Measurements from ENCODE around the gene MINAR2. TPM values are rescaled to one million over a fixed set of nuclear protein-coding genes. Genes with fewer than 3 reads are reported as not detected.

Gene MINAR2
- polyA plus RNA-seq, 1 experiment: not detected

DNA sequence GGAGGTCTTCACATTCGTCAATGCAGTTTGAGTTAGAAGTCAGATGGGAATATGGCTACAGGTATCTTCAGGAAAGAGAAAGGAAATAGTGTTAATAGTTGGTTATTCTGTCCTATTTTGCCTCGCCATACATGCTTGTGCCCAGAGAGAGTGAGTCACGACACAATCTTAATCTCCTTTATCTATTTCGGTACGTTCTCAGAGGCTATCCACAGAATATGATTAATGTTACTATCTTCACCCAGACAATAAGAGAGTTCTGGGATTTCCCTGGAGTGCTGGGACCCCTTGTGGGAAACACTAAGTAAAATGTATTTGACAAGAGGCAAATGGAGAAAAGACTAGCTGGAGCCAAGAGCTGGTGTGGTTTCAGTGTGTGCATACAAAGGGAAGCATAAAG, 25.5 kb downstream of the MINAR2 start:
- TF ChIP-seq, protein P1, sequence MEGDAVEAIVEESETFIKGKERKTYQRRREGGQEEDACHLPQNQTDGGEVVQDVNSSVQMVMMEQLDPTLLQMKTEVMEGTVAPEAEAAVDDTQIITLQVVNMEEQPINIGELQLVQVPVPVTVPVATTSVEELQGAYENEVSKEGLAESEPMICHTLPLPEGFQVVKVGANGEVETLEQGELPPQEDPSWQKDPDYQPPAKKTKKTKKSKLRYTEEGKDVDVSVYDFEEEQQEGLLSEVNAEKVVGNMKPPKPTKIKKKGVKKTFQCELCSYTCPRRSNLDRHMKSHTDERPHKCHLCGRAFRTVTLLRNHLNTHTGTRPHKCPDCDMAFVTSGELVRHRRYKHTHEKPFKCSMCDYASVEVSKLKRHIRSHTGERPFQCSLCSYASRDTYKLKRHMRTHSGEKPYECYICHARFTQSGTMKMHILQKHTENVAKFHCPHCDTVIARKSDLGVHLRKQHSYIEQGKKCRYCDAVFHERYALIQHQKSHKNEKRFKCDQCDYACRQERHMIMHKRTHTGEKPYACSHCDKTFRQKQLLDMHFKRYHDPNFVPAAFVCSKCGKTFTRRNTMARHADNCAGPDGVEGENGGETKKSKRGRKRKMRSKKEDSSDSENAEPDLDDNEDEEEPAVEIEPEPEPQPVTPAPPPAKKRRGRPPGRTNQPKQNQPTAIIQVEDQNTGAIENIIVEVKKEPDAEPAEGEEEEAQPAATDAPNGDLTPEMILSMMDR (IDR thresholded peaks at IDR 0.05; ENCODE audit: insufficient read depth, low read depth, low read length): no peak
- POLR2A ChIA-PET: no interaction called here

DNA sequence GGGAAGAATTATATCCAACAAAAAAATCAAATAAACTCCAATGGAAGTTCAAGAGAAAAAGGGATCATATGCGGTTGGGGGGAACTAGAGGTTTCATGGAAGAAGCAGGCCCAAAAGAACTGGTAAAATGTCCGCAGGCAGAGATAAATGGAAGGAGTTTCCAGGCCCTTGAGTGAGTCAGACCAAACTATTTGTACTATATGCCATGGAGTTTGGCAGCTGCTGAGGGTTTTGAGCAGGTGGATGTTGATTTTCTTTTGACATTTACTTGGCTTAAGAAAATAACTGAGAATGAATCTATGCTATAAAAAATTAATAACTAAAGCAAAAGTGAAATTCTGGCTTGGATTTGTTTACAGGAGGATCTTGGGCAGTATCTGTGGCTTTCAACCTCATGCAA, 33.7 kb downstream of the MINAR2 start:
- Histone ChIP-seq H3K36me3 (ENCODE audit: control insufficient read depth, insufficient read depth, low read length) (no peaks in the 10 kb centered on the region), H3K27me3 (ENCODE audit: control insufficient read depth, insufficient read depth, low read length) (no peaks in the 10 kb centered on the region), H3K4me3 (ENCODE audit: low read depth, low read length) (no peak overlapping the region)
- ChIA-PET CTCF (interaction anchor here (1.0 to 1.4 kb wide), 2 partner anchors 10 to 13 kb away, joined by 3 to 7 read pairs; no protein-coding TSS in a partner anchor), POLR2A (no interaction called here)
- TF ChIP-seq, protein P1 (IDR thresholded peaks at IDR 0.05; ENCODE audit: insufficient read depth, low read depth, low read length): no peak
- no peak for DNase-seq (ENCODE audit: low read depth)

More for the DNA sequence above, 25.5 kb downstream of the MINAR2 start:
- Histone ChIP-seq H3K4me3 (ENCODE audit: low read depth, low read length) (no peak overlapping the region), H3K27me3 (ENCODE audit: control insufficient read depth, insufficient read depth, low read length) (no peaks in the 10 kb centered on the region), H3K36me3 (ENCODE audit: control insufficient read depth, insufficient read depth, low read length) (no peaks in the 10 kb centered on the region)
- no peak for DNase-seq (ENCODE audit: low read depth)
- CTCF ChIA-PET: interaction anchor here (0.6 to 3.0 kb wide), 7 partner anchors 10 to 368 kb away, joined by 3 to 15 read pairs (median 4); no protein-coding TSS in a partner anchor

DNA sequence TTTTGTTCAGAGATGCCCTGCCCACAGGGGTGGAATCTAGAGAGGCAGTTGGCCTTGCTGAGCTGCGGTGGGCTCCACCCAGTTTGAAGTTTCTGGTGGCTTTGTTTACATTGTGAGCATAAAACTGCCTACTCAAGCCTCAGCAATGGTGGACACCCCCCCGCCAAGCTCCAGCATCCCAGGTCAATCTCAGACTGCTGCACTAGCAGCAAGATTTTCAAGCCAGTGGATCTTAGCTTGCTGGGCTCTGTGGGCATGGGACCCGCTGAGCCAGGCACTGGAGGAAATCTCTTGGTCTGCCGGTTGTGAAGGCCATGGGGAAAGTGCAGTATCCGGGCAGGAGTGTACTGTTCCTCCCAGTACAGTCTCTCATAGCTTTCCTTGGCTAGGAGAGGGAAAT, 55.5 kb downstream of the MINAR2 start:
- CTCF ChIA-PET: interaction anchor here (0.6 kb wide), 1 partner anchor 149 kb away, joined by 3 read pairs; no protein-coding TSS in a partner anchor
- POLR2A ChIA-PET: no interaction called here
- Histone ChIP-seq H3K4me3 (ENCODE audit: low read depth, low read length) (no peak overlapping the region), H3K36me3 (ENCODE audit: control insufficient read depth, insufficient read depth, low read length) (no peaks in the 10 kb centered on the region), H3K27me3 (ENCODE audit: control insufficient read depth, insufficient read depth, low read length) (no peaks in the 10 kb centered on the region)
- TF ChIP-seq, protein P1 (IDR thresholded peaks at IDR 0.05; ENCODE audit: insufficient read depth, low read depth, low read length): no peak
- DNase-seq (ENCODE audit: low read depth): no peak

DNA sequence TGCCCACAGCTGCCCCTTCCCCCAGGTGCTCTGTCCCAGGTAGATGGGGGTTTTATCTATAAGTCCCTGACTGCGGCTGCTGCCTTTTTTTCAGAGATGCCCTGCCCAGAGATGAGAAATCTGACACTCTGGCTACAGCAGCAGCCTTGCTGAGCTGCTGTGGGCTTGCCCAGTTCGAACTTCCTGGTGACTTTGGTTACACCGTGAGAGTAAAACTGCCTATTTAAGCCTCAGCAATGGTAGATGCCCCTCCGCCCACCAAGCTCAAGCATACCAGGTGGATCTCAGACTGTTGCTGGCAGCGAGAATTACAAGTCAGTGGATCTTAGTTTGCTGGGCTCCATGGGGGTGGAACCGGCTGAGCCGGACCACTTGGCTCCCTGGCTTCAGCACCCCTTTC, 56.8 kb downstream of the MINAR2 start:
- TF ChIP-seq, protein P1 (IDR thresholded peaks at IDR 0.05; ENCODE audit: insufficient read depth, low read depth, low read length): no peak
- ChIA-PET CTCF (interaction anchor here (1.0 kb wide), 1 partner anchor 32 kb away, joined by 3 read pairs; no protein-coding TSS in a partner anchor), POLR2A (no interaction called here)
- Histone ChIP-seq H3K4me3 (ENCODE audit: low read depth, low read length) (no peak overlapping the region), H3K27me3 (ENCODE audit: control insufficient read depth, insufficient read depth, low read length) (no peaks in the 10 kb centered on the region), H3K36me3 (ENCODE audit: control insufficient read depth, insufficient read depth, low read length) (no peaks in the 10 kb centered on the region)
- DNase-seq (ENCODE audit: low read depth): no peak

- H3K36me3 ChIP-seq (ENCODE audit: control insufficient read depth, insufficient read depth, low read length): no peaks in the 10 kb centered on the region
- H3K4me3 ChIP-seq (ENCODE audit: low read depth, low read length): no peak overlapping the region
- ChIA-PET POLR2A (no interaction called here), CTCF (interaction anchor here (0.6 to 1.2 kb wide), 2 partner anchors 23 to 1225 kb away, joined by 3 read pairs; no protein-coding TSS in a partner anchor)
- TF ChIP-seq, protein P1 (IDR thresholded peaks at IDR 0.05; ENCODE audit: insufficient read depth, low read depth, low read length): no peak
- no peaks in the 10 kb centered on the region for H3K27me3 ChIP-seq (ENCODE audit: control insufficient read depth, insufficient read depth, low read length)
- no peak for DNase-seq (ENCODE audit: low read depth)
Measured at GRCh38 chr5:129807162-129807814, 59.4 kb downstream of the MINAR2 start.

Other genes starting within 250 kb of the MINAR2 start
- gene CHSY3, start 156.4 kb downstream of the MINAR2 start, polyA plus RNA-seq (2011; rRNA removed): 0.91 and 1.2 TPM in 2 replicates